Left lobe of liver (tissue), 2 donors: ENCODE measurements around the gene ST6GAL2. TPM values are rescaled to one million over a fixed set of nuclear protein-coding genes. Genes with fewer than 3 reads are reported as not detected.

Experiments used
- ATAC-seq: fragments of 200-7000 bp; cut with Tn5 transposase; one replicate; pipeline ENCODE4 v1.9.1; 2020; ENCODE audit warnings: mild to moderate bottlenecking, moderate library complexity
- DNase-seq: peaks from one replicate; pipeline ENCODE4 v3.0.0-alpha.2; 2020; ENCODE audit warnings: low spot score
- total RNA-seq: library from RNA; stranded (reverse); gene quantifications from one replicate; pipeline ENCODE4 v1.2.1, GENCODE V29; 2021
- donor health status: DM: no; HTN: no; CAD: no; lungs with moderate emphysema.
- donor health status: DM: no; HTN: yes; CAD: no.

Gene ST6GAL2
- total RNA-seq, 1 donor from 2014 or later: 0.81 TPM

DNA sequence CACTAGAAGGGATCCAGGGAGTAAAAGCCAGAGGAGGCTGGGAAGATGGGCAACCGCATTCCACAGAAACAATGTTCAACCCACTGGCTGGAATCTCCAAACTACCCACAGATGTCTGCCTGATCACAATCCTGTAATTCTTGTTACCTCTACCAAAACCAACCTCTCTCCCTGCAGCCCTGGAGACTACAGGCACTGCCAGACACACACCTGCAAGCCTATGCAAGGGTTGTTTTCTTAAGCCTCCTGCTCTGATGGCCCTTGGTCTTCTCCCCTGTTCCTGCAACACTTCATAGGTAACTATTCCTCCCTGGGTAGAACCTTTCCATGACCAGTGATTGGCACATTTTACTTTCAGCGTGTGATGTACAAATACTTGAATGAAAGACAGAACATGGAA, 21.9 kb downstream of the ST6GAL2 start:
- ATAC-seq (no peak), DNase-seq (no peak)

DNA sequence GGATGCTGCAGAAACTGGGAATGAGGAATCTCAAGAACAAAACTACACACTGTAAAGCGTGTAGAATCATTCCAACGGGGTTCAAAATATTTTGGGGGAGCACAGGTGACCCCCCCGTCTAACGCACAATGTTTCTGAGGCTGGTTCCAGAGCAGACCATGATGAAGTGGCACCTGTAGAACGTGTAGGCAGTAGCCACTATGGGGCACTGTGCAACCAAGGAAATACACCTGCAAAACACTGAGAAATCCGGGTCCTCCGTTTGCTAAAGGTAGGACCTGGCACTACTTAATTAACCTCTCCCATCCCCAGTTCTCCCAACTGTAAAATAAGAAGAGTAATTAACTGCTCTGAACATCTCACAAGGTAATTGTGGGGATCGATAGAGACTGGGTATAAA, 22.6 kb downstream of the ST6GAL2 start:
- ATAC-seq: no peak

DNA sequence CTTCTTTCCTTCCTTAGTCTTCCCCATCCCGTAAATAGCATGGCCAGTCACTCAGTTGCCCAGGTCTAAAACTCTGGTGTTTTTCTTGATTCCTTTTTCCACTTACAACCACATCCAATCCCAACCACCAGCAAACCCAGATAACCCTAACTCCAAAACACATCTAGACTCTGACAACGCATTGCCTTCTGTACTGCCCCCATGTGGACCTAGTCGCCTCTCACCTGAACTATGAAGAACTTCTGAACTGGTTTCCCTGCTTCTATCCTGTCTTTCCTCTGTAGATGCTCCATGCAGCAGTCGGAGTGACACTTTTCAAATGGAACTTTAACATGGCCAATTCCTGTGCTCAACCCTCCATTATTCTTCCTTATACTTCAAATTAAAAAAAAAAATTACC, 26.5 kb downstream of the ST6GAL2 start:
- no peak for ATAC-seq

More for the DNA sequence above, 22.6 kb downstream of the ST6GAL2 start:
- no peak for DNase-seq

DNA sequence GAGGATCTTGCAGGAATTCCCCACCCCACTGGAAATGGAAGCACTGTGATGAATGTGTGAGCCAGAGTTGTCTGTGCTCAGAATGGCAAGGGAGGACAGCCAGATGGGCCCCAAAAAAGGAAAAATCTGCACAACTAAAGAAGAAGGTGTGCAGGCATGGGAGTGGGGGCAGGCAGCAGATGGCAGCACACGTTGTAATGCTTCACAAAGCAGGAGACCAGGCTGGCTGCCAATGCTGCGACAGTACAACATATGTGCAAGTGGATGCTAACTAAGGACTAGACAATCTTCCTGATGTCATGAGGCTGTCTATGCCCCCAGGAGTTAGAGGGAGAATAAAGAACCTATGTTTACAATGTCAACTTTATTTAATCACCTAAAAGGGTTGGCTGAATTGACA, 27.2 kb downstream of the ST6GAL2 start:
- ATAC-seq (no peak), DNase-seq (no peak)

More for the DNA sequence above, 26.5 kb downstream of the ST6GAL2 start:
- no peak for DNase-seq

DNA sequence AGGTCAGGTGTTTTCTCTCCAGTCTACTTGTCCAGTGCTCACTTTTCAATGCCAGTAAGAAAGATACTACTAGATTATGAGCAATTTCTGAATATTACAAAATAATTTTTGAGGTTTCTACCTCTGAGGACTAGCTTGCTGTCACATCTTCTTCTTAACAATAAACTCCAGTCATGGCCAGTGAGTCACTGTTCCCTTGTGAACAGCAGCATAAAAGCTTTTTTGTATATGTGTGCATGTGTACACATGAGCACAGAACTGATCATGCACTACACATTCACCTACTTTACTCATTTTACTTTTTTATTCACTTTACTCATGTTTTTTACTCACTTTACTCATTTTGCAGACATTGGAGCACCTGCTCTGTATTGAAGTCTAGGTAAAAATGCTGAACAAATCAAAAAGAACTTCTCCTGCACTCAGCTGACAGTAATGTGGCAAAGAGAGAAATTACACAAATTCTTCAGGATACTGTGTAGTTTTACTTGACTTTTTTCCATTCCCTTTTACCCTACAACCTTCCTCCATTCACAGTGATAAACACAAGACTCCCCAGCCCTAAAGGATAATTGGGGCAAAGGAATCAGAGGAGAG, 28.0 kb downstream of the ST6GAL2 start:
- no peak for DNase-seq

DNA sequence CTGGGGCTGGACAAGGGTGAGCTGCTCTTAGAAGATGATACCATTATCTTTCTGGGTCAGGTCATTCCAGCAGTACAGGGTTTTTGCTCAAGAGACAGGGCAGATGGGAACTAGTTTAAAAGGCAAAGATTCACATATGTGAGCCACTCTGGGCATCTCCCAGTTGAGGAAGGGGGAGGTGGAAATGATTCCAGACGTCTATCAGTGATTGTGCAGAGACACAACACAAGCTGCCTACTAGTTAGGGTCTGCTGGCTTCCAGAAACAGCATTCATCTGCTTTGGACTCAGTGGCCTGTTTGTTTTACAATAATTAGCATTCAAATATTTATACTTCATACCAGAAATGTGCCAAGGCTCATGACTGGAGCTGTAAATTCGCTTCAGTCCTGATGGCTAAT, 32.3 kb downstream of the ST6GAL2 start:
- DNase-seq (no peak), ATAC-seq (no peak)

More for the DNA sequence above, 28.0 kb downstream of the ST6GAL2 start:
- no peak for ATAC-seq

DNA sequence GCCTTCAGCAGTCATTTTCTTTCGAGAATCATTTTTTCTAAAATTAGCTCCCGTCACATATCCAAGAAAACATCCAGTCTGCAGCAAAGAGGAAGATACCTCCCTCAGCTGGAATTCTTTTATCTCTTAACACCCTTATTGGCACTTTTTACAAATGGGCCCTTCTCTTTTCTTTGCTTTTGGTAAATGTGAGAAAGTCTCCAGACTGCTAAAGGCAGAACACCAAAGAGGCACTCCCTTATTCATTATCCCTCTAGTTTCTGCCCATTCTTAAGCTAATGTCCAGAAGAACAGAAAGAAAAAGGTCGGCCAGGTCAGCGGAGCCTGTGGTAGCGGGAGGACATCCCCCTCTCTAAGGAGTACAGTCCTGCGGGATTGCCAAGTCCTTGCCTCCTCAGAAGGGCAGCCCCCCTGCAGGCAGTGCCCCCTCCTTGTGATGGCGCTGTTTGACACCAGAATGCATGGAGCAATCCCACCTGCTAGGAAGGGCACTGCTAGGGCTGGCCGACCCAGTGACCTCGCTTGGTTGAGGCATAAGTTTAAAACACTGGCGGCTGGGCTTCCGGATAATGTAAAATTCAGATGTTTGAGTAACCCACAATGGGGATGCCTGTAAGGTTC, 34.0 kb downstream of the ST6GAL2 start:
- ATAC-seq (no peak), DNase-seq (no peak)

DNA sequence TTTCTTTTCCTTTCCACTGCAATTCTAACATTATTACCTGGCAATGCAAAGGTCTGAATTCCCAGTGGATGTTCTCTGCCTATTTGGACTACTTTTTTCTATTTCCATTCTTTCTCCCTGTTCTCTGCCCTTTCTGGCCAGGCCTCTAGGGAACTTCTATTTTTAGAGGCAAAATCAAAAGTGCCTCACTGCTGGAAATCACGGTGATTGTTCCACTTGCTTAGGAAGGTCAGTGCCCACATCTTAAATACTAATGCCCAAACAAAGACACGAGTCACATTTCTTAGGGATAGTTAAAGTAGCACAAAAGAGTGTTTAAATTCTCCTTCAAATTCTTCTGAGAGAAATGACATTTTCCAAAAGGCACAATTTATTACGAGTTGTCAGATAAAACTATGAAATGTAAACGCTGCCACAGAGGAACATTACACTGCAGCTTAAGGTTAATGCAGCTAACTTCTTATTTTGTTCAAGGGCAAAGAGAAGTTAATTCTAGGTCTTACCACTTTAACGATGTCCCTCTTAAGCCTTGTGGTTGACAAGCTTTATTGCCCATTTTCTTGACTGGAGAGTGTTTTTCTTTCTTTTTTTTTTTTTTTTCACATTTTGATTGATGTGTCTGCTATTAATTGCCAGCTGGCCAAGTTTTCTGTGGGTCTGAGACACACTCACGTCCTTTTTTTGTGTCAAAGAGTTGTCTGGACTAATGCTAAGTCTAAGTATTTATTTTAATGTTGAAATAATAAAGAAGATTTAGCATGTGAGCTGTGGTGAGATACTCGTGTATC, 34.7 kb downstream of the ST6GAL2 start:
- ATAC-seq (no peak), DNase-seq (no peak)

DNA sequence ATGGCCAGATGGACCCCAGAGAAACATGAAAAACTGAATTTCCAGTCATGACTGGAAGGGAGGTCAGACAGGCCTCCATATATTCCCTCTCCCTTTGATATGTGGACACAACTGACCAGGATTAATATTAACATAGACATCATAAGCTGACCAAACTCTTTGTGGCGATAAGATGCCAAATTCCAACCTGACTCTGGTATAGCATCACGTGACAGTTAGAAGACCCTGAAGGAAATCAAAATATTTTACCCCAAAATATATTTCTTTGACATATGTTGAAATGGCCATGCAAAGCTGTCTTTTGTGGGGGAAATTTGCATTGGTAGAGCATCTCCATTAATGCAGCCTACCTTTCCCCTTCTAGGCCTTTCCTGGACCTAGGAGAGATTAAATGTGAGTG, 36.7 kb downstream of the ST6GAL2 start:
- ATAC-seq (no peak), DNase-seq (no peak)

DNA sequence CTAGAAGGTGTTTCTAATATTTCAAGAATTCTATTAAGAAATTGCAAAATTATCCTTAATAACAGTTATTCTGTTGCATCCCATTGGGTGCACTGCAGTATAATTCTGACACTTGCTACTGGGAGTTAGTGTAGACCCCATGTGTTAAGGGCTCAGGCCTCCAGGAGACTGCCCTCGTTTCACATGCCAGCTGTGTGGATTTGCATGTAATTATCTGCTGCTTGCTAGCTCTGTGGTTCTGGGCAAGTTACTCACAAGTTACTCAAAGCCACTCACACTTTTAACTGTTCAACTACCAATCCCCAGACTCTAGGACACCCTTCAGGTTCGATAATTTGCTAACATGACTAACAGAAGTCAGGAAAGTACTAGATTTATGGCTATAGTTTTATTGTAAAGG, 38.6 kb downstream of the ST6GAL2 start:
- ATAC-seq: no peak
- DNase-seq: no peak

DNA sequence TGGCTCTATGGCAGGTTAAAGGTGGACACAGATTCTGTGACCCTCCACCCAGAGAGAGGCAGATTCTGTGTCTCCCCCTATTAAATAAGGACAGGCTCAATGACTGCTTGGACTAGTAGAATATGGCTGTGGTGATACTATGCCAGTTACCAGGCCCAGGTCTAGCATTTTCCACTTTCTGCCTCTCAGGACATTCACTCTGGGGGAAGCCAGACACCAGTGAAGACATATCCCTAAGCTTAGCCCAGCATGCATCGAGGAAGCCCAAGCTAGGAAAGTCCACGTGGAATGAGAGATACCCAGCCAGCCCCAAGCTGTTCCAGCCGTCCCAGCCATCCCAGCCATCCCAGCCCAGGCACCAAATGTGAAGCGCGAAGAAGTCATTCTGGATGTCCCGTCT, 40.3 kb downstream of the ST6GAL2 start:
- no peak for ATAC-seq

DNA sequence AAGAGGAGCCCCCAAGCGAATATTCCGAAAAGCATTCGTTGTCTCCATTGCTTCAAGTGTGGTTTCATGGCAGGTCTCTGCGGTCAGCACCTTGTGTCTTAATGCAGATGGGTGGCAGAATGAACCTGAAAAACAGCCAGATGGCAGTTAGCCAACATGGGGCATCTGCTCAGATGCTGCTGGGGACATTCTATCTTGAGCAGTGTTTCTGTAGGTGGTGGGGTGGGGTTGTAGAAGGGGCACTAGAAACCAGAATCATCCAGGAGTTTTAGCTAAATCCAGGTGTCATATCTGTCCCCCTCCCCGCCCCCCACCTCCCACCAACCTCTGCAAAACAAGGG, 42.1 kb downstream of the ST6GAL2 start:
- DNase-seq (no peak), ATAC-seq (no peak)

More for the DNA sequence above, 40.3 kb downstream of the ST6GAL2 start:
- no peak for DNase-seq

DNA sequence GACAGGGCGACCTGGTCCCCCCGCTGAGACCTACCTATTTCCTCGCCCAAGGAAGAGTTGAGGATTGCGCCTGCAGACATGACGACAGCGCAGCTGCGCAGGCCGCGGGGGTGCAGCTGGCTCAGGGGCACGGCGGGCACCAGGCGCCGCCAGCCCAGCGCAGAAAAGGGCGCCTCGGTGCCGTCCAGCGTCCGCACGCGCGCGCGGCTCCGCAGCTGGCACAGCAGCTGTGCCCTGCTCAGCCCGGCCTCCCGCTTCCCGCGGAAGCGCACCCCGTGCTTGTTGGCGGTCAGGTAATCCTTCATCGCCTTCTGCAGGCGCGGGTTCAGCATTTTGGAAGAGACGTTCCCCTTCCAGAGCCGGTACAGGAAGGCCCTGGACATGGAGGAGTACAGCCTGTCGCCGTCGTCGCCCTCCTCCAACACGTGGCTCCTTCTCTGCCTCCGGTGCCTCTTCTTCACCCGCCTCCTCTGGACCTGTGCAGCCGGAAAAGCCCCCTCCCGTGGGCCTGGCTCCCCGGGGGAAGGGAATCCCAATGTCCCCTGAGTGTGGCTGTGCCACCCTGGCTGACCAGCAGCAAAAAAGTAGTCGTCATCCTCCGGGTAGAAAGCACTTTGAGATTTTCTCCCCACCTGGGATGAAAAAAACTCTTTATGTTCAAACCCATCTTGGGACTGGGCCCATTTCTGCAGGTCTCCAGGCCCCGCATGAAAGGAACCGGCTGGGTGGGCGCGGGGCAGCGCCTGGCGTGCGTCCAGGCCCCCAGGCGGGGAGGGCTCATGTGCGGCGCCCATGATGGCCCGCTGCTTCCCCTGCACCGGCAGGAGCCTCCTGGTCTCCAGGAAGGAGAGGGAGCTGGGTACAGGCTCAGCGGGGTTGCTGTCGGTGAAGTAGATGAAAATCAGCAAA, 42.7 kb downstream of the ST6GAL2 start:
- no peak for DNase-seq
- no peak for ATAC-seq

DNA sequence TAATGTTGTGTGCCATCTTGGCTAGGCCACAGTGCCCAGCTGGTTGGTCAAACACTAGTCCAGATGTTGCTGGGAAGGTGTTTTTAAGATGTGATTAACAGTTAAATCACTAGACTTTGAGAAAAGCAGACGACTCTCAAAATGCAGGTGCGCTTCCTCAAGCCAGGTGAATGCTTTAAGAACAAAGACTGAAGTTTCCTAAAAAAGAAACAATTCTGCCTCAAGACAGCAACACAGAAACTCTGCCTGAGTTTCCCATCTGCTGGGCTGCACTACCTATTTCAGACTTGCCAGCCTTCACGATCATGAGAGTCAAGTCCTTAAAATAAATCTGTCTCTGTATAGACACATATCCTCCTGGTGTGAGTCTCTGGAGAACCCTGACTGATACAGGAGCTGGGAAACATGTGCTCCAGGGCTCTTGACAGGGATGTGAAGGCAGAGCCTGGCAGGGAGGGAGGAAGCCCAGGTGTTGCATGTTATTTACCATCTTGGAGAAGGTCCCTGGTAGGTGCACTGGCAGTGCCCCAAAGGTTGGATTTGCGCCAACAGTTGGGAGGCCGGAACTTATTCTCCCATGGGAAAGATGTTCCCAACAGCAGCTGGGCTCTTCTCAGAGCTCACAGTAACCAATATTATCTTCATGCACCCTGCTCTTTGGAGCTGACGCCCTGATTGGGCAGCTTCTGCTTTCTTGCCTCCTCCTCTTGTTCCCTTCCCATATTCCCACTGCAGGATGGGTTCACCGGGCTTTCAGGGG, 43.9 kb downstream of the ST6GAL2 start:
- DNase-seq (no peak), ATAC-seq (no peak)

DNA sequence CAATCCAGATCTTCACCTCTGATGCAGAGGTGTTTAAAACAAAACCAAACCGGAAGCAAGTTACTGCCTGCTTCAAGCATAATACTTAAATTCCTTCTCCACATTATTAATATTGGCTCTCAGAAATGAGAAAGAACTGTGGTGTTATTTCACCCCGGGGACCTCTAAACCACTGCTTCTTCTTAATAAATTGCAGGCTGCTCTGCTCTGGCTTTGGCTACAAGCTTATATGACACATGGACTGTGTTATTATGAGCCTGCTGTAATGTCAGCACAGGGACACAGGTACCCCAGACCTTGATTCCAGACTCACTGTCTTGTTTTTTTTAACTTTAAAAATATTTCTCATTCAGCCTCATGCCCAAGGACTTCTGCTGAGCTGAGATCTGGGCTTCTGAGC, 45.1 kb downstream of the ST6GAL2 start:
- no peak for DNase-seq

DNA sequence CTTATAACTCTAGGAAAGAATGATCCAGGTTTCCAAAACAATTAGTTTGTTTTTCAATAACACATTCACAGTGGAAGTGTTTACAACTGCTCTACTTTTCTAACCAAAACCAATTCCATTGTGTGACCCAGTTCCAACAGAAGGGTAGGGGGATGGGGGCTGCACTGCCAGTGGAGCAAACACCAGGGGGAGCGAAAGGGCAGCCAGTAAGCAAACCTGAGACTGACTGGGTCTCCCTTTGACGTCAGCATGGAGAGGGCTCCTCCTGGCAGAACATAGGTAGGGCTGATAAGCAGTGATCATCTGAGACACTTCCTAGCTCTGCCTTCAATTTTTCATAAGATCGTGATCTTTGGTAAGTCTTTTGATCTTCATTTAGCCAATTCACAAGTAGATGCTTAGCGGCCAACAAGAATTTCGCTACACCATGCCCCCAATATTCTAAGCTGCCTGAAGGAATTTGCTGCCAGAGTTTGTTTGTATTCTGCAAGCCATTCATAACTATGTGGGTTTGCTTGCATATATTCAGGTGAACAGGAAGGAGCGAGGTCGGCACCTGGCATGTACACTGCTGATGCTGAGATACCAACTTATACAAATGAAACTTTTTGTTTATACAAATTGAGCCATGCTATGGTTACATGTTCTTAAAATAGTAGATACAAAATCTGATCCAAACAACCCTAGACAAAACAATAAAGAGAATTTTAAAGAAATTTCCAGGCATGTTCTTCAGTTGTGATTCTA, 45.9 kb downstream of the ST6GAL2 start:
- DNase-seq: no peak
- no peak for ATAC-seq

More for the DNA sequence above, 45.1 kb downstream of the ST6GAL2 start:
- ATAC-seq: no peak

DNA sequence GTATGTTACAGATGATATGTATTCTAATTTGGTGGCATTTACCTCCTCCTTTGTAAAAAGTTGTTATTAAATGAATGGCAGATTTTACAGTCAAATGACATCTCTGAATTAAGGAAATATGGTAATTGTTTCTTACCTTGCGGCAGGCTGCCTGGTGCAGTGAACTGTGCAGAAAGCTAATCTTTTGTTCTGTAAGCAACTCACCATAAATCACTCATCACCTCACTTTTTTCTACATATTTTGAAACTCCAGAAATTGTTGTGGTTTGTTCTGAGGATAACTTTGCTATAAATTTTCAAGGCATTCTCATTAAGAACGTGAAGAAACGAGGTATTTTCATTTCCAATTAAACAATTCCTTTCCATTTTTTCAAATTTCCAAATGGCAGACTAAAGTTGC, 52.7 kb downstream of the ST6GAL2 start:
- DNase-seq: no peak

DNA sequence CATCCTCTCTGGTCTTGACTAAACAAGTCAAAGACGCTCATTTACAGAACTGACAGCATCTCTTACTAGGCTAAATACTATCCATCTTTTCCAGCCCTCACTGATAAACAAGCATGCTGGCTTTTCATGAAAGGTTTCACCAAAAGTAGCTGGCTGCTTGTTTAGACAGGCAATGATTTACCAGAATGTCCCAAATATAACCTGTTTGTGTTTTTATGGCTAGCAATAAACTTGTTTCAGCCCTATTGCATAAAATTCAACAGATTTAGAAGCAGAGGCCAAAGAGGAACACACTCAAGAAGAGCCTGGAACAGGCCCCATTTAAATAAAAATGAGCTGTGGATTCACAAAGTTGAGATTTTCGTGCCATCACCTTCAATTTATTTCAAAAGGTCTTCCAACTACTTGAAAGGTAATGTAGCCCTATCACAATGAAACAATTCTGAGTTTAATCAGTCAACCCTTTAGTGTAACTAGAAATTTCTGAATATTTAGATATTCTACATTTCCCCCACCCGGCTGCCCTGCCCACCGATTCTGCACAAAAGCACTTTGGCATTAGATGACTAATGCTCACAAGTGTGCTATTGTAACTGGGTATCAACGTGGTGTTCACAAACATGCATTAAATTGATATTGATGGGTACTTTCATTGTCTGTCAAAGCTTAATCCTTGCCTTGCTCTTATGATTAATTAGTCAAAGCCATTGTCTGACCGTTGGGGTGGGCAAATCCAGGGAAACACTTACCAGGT, 54.0 kb downstream of the ST6GAL2 start:
- DNase-seq: no peak
- no peak for ATAC-seq

More for the DNA sequence above, 52.7 kb downstream of the ST6GAL2 start:
- no peak for ATAC-seq

DNA sequence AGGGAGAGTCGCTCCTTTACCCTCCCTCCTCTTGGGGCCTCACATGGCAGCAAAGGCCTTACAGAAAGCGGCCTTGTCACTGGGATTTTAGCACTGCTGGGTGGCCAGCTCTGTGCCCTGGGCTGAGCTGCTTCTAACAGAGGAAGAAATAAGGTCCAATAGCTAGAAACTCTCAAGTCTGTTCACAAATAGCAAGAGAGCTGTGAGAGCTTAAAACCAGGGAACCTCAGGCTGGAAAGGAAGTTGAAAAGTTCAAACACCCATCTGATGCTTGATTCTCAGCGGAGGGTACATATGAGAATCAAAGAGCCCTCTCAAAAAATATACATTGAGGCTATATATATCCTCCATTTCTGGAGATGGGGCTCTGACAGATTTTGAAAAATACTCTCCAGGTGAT, 54.7 kb downstream of the ST6GAL2 start:
- no peak for DNase-seq
- no peak for ATAC-seq
